CD4-positive, alpha-beta T cell (primary cell): ENCODE data around the gene RBM20. TPM values are rescaled to one million over a fixed set of nuclear protein-coding genes. Genes with fewer than 3 reads are reported as not detected.
"Not testable (repeated sequence)": the region's sequence is repeated elsewhere in the genome, so short reads cannot be mapped to it uniquely, and the experiment has no call there.

Source experiments
- ATAC-seq: fragments of 200-7000 bp; cut with Tn5 transposase; one replicate; pipeline ENCODE4 v1.10.0; 2022; ENCODE audit warnings: mild to moderate bottlenecking; ENCODE audit not compliant: poor library complexity
- CTCF ChIA-PET: fragments of 350-600 bp; sonication (Branson Sonifier 250); formaldehyde crosslinking; loops from one replicate; lab custom pipeline; 2021; ENCODE audit warnings: antibody characterized with exemption, inconsistent platforms; lab: Charles Lee
- POLR2A ChIA-PET: fragments of 350-600 bp; sonication (Branson Sonifier 250); formaldehyde crosslinking; loops from one replicate; lab custom pipeline; 2021; ENCODE audit warnings: antibody characterized with exemption, inconsistent platforms; lab: Charles Lee
- DNase-seq, 14 experiments: peaks; one replicate each; pipeline ENCODE4 v3.0.0-alpha.2; 2013 to 2020; ENCODE audit warnings: mixed read lengths in 2 of 14
- H3K27ac ChIP-seq, 2 donors: one replicate each; pipeline versions ENCODE4 v1.5.1 to v1.7.0; 2013; ENCODE audit warnings: low read length in 2 of 2, low read depth in 1 of 2, mild to moderate bottlenecking in 1 of 2
- H3K27me3 ChIP-seq, 2 experiments: 1 replicate in 1 of 2; 2 replicates in 1 of 2; pipeline versions ENCODE4 v1.6.1 to v1.7.0; 2013; ENCODE audit warnings: low read length in 2 of 2, control low read depth in 1 of 2, mild to moderate bottlenecking in 1 of 2, moderate library complexity in 1 of 2; ENCODE audit not compliant: insufficient read depth in 2 of 2, control insufficient read depth in 1 of 2
- H3K36me3 ChIP-seq: one replicate; pipeline ENCODE4 v1.6.1; 2013; ENCODE audit warnings: low read length, control low read depth; ENCODE audit not compliant: insufficient read depth
- H3K4me1 ChIP-seq: one replicate; pipeline ENCODE4 v1.6.1; 2013; ENCODE audit warnings: low read length, control low read depth; ENCODE audit not compliant: insufficient read depth
- H3K4me3 ChIP-seq: one replicate; pipeline ENCODE4 v1.5.1; 2013; ENCODE audit warnings: mild to moderate bottlenecking, low read length, moderate library complexity
- H3K9me3 ChIP-seq, 2 experiments: 1 replicate in 1 of 2; 2 replicates in 1 of 2; pipeline versions ENCODE4 v1.6.1 to v1.7.0; 2013; ENCODE audit warnings: low read length in 2 of 2, mild to moderate bottlenecking in 2 of 2, control low read depth in 1 of 2, moderate library complexity in 1 of 2; ENCODE audit not compliant: control insufficient read depth in 1 of 2, insufficient read depth in 1 of 2
- H3K27ac Mint-ChIP-seq: one replicate; pipeline ENCODE4 v1.8.0; 2020; ENCODE audit warnings: mixed read lengths
- H3K27me3 Mint-ChIP-seq: one replicate; pipeline ENCODE4 v1.8.0; 2021; ENCODE audit warnings: mixed read lengths
- H3K36me3 Mint-ChIP-seq: one replicate; pipeline ENCODE4 v1.8.0; 2021; ENCODE audit warnings: low read depth, mixed read lengths
- H3K4me1 Mint-ChIP-seq: one replicate; pipeline ENCODE4 v1.8.0; 2021; ENCODE audit warnings: low read depth, mixed read lengths
- H3K4me3 Mint-ChIP-seq: one replicate; pipeline ENCODE4 v1.8.0; 2020; ENCODE audit warnings: mild to moderate bottlenecking, mixed read lengths
- H3K9me3 Mint-ChIP-seq: one replicate; pipeline ENCODE4 v1.8.0; 2020; ENCODE audit warnings: mixed read lengths
- intact Hi-C, 2 experiments: fragments of 100-400 bp; cut with DNase I in 1 of 2; cut with micrococcal nuclease in 1 of 2; formaldehyde crosslinking; loops; one replicate each; pipeline versions ENCODE4 v1.15.1 to v1.9.0; 2023 to 2025; cut with DNase I, micrococcal nuclease
- total RNA-seq, 174 experiments: library from RNA in 2 of 174; stranded (reverse) in 2 of 174; gene quantifications; one replicate each; pipeline ENCODE4 v1.2.3 and lab custom pipeline; 2021 to 2026
- TF ChIP-seq, protein P1 (sequence below): fragments of 200-600 bp; IDR thresholded peaks from one replicate; pipeline ENCODE4 v1.8.0; 2022; ENCODE audit warnings: antibody characterized with exemption, mild to moderate bottlenecking

RBM20 gene
- total RNA-seq, 2 experiments from 2014 or later = 0.91 to 1.1 TPM

DNA sequence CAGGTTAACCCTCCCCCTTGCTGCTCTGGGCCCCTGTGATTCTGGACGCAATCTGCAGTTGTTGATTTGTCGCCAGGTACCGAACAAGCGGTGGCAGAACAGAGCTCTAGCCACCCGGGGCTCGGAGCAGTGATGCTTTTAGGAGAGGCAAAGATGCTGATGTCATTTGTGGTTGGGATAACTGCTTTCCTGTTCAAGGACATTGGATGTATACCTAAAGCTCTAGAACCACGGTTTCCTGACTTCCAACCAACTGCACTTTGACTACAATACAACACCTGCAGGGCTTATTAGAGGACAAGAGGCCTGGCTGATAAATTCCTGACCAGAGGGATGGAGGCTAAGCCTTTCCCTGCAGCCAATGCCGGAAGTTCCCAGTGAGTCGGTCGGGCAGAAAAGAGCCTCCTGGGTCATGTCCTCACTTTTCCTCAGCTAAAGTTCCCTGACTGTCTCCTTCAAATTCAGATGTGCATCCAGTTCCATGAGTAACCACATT is 6.5 kb upstream of the RBM20 start:
- Mint-ChIP-seq H3K36me3 (no peaks in the 10 kb centered on the region), H3K4me1 (peaks cover 20% of the 10 kb centered on the region), H3K27me3 (peaks cover 57% of the 10 kb centered on the region), H3K4me3 (no peak overlapping the region), H3K27ac (no peak overlapping the region), H3K9me3 (no peaks in the 10 kb centered on the region)
- TF ChIP-seq, protein P1, sequence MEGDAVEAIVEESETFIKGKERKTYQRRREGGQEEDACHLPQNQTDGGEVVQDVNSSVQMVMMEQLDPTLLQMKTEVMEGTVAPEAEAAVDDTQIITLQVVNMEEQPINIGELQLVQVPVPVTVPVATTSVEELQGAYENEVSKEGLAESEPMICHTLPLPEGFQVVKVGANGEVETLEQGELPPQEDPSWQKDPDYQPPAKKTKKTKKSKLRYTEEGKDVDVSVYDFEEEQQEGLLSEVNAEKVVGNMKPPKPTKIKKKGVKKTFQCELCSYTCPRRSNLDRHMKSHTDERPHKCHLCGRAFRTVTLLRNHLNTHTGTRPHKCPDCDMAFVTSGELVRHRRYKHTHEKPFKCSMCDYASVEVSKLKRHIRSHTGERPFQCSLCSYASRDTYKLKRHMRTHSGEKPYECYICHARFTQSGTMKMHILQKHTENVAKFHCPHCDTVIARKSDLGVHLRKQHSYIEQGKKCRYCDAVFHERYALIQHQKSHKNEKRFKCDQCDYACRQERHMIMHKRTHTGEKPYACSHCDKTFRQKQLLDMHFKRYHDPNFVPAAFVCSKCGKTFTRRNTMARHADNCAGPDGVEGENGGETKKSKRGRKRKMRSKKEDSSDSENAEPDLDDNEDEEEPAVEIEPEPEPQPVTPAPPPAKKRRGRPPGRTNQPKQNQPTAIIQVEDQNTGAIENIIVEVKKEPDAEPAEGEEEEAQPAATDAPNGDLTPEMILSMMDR = no peak
- DNase-seq = no peak
- intact Hi-C loops = no loop called here
- no peak for ATAC-seq
- Histone ChIP-seq H3K27me3 (peaks cover 8 to 17% of the 10 kb centered on the region in 2 experiments), H3K36me3 (no peaks in the 10 kb centered on the region), H3K9me3 (no peaks in the 10 kb centered on the region), H3K4me3 (no peak overlapping the region), H3K27ac (no peak overlapping the region), H3K4me1 (peaks cover 9% of the 10 kb centered on the region)
- CTCF ChIA-PET = no interaction called here
- POLR2A ChIA-PET = interaction anchor here (1.1 kb wide), 1 partner anchor 35 kb away, joined by 3 read pairs; no protein-coding TSS in a partner anchor

DNA sequence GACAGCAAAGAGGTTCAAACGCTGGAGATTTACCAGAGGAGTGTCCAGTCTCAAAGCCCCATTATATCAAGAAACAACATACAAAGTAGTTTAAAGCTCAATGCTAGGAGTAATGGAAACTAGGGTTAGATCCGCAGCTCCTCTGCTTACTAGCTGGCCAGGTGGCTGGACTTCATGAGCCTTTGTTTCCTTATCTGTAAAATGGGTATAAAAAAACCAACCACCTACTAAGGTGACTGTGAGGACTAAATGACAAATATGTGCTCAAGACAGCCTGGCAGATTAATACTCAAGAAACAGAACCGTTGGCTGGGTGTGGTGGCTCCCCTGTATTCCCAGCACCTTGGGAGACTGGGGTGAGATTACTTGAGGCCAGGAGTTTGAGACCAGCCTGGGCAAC is 5.8 kb upstream of the RBM20 start:
- no peaks in the 10 kb centered on the region for H3K36me3 Mint-ChIP-seq
- ATAC-seq (no peak), DNase-seq (no peak)
- ChIA-PET POLR2A (no interaction called here), CTCF (no interaction called here)
- Histone ChIP-seq H3K9me3 (peaks cover 0 to 4% of the 10 kb centered on the region in 2 experiments), H3K27ac (no peak overlapping the region), H3K4me3 (no peak overlapping the region), H3K27me3 (peaks cover 14 to 25% of the 10 kb centered on the region in 2 experiments), H3K4me1 (peaks cover 15% of the 10 kb centered on the region), H3K36me3 (no peaks in the 10 kb centered on the region)
- peaks cover 27% of the 10 kb centered on the region for H3K4me1 Mint-ChIP-seq
- TF ChIP-seq, protein P1 = no peak
- intact Hi-C loops = no loop called here
- no peak overlapping the region for H3K4me3 Mint-ChIP-seq
- no peak overlapping the region for H3K27ac Mint-ChIP-seq
- peaks cover 64% of the 10 kb centered on the region for H3K27me3 Mint-ChIP-seq
- H3K9me3 Mint-ChIP-seq = no peaks in the 10 kb centered on the region

DNA sequence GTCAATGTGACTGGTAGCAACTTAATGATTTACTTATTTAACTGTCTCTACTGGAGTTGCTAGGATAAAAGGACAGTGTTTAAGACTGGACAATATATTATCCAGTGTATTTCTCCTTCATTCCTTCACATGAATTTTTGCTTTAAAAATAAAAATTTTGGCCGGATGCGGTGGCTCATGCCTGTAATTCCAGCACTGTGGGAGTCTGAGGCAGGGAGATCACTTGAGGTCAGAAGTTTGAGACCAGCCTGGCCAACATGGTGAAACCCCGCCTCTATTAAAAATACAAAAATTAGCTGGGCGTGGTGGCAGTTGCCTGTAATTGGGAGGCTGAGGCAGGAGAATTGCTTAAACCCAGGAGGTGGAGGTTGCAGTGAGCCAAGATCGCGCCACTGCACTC is 5.1 kb upstream of the RBM20 start:
- DNase-seq, CTCF ChIA-PET, ATAC-seq, H3K9me3 Mint-ChIP-seq, POLR2A ChIA-PET, H3K27ac ChIP-seq, H3K36me3 Mint-ChIP-seq, H3K4me3 ChIP-seq, intact Hi-C loops, H3K9me3 ChIP-seq, H3K36me3 ChIP-seq, H3K4me3 Mint-ChIP-seq, H3K27ac Mint-ChIP-seq: not testable (repeated sequence)
- Mint-ChIP-seq H3K4me1 (peaks cover 30% of the 10 kb centered on the region), H3K27me3 (peaks cover 67% of the 10 kb centered on the region)
- peaks cover 21% of the 10 kb centered on the region for H3K4me1 ChIP-seq
- H3K27me3 ChIP-seq = peaks cover 17 to 31% of the 10 kb centered on the region in 2 experiments

DNA sequence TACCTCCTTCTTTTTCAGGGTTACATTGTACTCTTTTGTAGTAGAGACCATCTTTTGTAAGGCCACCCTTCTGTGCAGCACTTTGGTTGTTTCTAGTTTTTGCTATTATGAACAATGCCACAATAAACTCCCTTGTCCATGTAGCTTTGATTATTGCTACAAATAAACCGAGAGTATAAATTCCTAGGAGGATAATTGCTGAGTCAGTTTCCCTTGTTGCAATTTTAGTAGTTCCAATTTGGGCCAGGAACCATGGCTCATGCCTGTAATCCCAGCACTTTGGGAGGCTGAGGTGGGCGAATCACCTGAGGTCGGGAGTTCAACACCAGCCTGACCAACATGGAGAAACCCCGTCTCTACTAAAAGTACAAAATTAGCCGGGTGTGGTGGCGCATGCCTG is 4.3 kb upstream of the RBM20 start:
- CTCF ChIA-PET, H3K9me3 Mint-ChIP-seq, H3K27ac Mint-ChIP-seq, H3K9me3 ChIP-seq, H3K4me3 Mint-ChIP-seq, H3K36me3 ChIP-seq, H3K27ac ChIP-seq, H3K36me3 Mint-ChIP-seq, H3K4me3 ChIP-seq, ATAC-seq, intact Hi-C loops, DNase-seq: not testable (repeated sequence)
- POLR2A ChIA-PET = interaction anchor here (0.6 kb wide), 1 partner anchor 110 kb away, joined by 3 read pairs; no protein-coding TSS in a partner anchor
- peaks cover 32% of the 10 kb centered on the region for H3K4me1 Mint-ChIP-seq
- H3K27me3 ChIP-seq = peaks cover 22 to 36% of the 10 kb centered on the region in 2 experiments
- peaks cover 72% of the 10 kb centered on the region for H3K27me3 Mint-ChIP-seq
- H3K4me1 ChIP-seq = peaks cover 29% of the 10 kb centered on the region
